ENCODE measurements around the gene RARG.

GRCh38 chr12:53217051-53217930, 14.7 kb downstream of the RARG start:
- TF ChIP-seq CTCF (conservative IDR thresholded peaks at IDR 0.05; ENCODE audit: low read length) (no peak), EZH2phosphoT487 (IDR thresholded peaks at IDR 0.05; ENCODE audit: borderline replicate concordance) (no peak)

Data from Loucy (cell line).